ENCODE data around the gene KLHL40.

DNA sequence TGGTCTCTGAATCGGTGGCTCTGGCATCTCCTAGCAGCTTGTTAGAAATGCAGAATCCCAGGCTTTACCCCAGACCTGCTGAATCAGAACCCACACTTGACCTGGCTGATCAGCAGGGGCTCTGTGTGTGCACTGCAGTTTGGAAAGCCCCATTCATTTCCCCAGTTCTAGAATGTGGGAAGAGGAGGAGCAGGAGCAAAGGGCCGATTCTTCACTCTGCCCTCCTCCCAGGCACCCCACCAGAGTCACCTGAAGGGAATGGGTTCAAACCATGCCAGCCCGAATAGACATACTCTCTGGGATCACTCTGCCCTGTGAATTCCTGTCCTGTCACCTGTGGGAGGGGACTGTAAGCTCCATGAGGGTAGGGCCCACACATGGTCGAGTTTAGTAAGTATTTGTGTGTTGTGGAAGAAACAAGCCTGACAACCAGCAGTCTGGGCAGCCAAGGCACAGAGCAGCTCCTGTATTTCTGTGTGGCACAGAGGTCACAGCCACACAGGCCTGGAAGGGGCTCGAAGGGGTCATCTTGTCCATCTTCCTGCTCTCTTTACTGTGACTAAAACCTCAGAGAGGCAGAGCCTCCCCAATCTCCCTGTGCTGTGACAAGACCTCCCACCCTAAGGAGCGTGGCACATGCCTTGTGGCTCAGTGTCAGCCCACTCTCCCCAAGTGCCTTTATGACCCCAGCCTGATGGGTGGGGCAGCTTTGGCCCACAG lies 46.3 kb downstream of the KLHL40 start:
- TF ChIP-seq, protein P1, sequence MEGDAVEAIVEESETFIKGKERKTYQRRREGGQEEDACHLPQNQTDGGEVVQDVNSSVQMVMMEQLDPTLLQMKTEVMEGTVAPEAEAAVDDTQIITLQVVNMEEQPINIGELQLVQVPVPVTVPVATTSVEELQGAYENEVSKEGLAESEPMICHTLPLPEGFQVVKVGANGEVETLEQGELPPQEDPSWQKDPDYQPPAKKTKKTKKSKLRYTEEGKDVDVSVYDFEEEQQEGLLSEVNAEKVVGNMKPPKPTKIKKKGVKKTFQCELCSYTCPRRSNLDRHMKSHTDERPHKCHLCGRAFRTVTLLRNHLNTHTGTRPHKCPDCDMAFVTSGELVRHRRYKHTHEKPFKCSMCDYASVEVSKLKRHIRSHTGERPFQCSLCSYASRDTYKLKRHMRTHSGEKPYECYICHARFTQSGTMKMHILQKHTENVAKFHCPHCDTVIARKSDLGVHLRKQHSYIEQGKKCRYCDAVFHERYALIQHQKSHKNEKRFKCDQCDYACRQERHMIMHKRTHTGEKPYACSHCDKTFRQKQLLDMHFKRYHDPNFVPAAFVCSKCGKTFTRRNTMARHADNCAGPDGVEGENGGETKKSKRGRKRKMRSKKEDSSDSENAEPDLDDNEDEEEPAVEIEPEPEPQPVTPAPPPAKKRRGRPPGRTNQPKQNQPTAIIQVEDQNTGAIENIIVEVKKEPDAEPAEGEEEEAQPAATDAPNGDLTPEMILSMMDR (IDR thresholded peaks at IDR 0.05; ENCODE audit: poor library complexity) = no peak
- TF ChIP-seq EZH2 (IDR thresholded peaks at IDR 0.05; ENCODE audit: borderline replicate concordance) = no peak
